ENCODE measurements around the gene CSNK2A3. TPM values are rescaled to one million over a fixed set of nuclear protein-coding genes. Genes with fewer than 3 reads are reported as not detected.
"Not testable (repeated sequence)": the region's sequence is repeated elsewhere in the genome, so short reads cannot be mapped to it uniquely, and the experiment has no call there.

CSNK2A3 gene
- polyA plus RNA-seq, 4 donors: 0.96 to 3.3 (median 1.5) TPM

DNA sequence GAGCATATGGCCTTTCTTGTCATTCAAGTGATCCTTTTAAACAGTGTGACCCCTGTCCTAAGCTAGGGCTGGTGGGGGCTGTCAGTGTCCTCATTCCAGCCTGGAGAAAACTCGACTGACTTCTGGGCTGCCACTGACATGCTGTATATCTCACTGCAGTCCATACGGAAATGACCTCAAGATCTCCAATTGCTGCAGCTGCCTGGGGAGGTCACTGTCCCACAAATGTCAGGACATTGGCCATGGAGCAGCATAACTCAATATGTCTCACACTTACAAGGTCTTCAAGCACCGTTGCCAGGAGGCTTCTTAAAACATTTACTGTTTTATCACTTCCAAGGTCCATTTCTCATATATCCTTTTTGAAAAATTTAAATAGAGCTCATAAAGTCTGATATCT, 27.8 kb upstream of the CSNK2A3 start:
- DNase-seq (ENCODE audit: low read depth in 4 of 4, low spot score in 2 of 4): no peak

DNA sequence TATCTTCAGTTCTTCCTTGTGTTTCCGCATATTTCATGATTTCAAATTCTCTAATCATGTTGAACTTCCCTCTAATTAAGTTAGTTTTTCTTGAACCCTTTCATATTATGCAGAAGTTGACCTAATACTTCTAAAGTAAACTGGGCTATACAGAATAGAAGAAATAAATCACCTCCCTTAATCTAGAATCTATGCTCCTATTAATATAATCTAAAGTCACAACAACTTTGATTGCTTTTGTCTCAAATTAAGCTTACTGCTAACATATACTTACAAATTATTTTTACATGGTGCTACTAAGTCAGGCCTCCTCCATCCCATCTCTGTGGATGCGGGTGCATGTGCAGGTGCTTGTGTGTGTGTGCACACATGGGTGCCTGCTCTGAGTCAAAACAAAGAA, 27.3 kb upstream of the CSNK2A3 start:
- no peak for DNase-seq (ENCODE audit: low read depth in 4 of 4, low spot score in 2 of 4)

DNA sequence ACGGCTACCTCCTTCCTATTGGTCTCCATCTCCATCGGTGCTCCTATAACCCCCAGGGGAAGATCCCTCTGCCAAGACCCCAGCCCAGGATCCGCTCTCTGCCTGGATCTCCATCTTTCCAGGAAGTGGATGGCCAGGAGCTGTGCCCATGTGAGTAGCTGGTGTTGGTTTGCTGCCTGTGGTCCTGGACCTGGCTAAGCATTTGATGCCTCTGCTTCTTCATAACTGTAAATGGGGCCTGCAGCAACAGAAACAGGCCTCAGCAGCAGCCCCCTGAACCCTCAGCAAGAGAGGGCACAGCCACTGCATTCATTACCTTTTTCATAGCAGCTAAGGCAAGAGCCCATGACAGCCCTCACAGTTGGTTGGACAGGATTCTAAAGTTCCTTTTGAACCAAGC, 26.6 kb upstream of the CSNK2A3 start:
- no peak for DNase-seq (ENCODE audit: low read depth in 4 of 4, low spot score in 2 of 4)

DNA sequence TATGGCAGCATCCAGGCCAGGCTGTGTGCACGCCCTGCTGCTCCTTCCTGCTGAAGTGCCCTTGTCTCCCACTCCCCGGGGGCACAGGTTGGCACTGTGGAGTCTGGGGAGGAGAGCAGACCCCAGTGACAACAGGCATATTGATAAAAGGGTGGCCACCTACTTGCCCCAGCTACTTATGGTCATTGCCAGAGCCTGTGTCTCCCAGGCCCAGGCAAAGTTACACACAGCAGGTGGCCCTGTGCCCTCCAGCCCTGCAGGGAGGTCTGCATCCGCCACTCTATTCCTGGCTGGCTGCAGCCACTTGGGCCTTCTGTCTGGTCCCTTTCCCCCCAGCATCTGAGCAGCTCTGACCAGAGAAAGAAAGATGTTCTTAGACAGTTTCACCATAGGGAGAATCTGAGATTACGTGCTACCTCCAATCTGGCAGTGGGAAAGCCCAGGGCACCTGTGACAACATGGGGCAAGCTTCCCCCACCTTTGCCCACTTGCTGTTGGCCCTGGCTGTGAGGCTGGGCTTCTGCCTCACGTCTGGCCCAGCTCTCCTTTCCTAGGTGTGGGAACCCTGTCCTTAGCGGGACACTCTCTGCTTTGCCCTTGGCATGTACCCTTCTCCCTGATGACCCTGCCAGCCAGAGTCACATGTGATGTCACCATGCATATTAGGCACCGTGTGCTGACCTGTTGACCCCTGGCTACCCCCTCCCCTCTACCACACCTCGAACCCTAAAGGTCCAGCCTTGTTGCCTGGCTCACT, 25.3 kb upstream of the CSNK2A3 start:
- no peak for DNase-seq (ENCODE audit: low read depth in 4 of 4, low spot score in 2 of 4)

DNA sequence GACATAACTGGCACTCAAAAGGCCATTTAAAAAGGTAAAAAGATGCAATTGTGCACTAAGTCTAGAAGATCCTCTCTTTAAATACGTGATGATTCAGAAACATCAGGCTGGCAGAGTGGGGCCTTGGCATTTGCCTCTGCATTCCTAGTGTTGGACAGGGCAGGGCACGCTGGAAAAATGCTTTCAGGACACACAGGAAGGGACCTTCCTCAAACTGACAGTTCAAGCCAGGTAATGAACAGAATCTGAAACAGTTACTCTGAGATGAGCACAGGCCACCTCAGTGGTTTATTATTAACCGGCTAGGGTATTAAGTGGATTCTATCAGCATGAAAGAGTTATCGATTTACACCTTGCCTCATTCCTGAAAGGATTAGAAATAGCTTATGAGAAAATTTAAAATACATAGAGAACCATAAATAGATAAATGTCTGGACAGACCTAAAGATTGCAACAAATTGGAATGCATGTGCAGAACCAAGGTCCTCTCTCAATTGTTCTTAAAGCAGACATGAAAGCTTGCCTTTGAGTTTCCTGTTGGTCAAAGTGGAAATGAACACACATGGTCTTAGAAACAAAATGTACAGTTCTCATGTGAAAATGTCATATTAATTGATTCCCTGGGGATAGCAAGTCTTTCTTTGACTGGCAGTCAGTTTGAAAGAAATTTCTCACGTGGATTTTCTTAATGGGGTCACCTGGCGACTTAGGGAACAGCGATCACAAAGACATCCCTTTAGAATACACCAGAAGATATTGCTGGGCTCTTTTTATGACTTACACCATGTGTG, 21.5 kb upstream of the CSNK2A3 start:
- DNase-seq (ENCODE audit: low read depth in 4 of 4, low spot score in 2 of 4): no peak

DNA sequence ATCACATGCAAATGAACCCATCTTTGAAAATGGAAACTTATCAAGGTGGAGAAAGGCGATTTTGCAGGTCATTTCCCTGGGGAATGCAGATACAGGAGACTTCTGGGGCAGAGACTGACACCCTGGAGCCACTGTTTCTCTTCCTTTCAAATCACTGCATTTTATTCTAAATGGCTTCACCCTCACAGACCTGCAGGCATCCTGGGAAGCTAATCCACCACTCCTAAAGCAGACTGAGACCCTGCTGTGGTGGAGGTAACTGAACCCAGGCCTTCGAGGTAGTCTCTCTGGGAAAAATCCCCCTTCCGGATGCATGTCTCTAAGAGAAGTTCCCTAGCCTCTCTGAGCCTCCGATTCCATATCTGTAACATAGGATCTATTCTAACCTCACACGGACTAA, 20.9 kb upstream of the CSNK2A3 start:
- no peak for DNase-seq (ENCODE audit: low read depth in 4 of 4, low spot score in 2 of 4)

DNA sequence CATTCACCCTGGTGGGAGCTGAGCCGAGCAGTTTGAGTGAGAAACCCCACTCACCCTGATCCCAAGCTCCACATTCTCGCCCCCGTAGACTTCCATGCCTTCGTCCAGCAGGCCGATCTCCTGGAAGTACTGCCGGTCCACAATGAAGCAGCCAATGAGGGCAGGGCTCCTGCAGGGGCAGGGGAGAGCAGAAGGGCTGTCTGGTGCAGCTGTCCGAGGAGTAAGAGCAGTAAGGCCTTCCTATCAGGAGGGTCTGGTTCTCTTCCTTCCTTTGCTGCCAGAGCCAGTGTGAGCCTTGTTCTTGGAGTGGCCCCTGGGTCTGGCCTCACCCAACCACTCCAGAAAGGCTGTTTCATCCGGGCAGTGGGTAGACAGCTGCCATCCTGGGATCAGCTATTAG, 19.4 kb upstream of the CSNK2A3 start:
- DNase-seq (ENCODE audit: low read depth in 4 of 4, low spot score in 2 of 4): no peak

DNA sequence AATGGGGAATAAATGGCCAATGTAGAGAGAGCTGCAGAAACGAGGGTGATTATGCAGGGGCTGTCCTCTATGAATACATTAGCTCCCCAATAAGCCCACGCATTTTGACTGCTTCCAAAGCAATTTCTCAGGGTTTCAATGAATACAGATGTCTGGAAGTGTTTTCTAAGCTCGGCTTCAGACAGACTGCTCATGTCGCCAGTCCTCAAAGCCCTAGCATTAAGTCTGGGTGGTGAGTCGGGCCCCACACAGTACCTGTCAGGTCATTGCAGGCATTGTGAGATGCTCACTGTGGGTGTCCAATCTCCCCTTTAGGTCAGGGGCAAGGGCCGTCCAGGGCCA, 17.9 kb upstream of the CSNK2A3 start:
- no peak for DNase-seq (ENCODE audit: low read depth in 4 of 4, low spot score in 2 of 4)

DNA sequence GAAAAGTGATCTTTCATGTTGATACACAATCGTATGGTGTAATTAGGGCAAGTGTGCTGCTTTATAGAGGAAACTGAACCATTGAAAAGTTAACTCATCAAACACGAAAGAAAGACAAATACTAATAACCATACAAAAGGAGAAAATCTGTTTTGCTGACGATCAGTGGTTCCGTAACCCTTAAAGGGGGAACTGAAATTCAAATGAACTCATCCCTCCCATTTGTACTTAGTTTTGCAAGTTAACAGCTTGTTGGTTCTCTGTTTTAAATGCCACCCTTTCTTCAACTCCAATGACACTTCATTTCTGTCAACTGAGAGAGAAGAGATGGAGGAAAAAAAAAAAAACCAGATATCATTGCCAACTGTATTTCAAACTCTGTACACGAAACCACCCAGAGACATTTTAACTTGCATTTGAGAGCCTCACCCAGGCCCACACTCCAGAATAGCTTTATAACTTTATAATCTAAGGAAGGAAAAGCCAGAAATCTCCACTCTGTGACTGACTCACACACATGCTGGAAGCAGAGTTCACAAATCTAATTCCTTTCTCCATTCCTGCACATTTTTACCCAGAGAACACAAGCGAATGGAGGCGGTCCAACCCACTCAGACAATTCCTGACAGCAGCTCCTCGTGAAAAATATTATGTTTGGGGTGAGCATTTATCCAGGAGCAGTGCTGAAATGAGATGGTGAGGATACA, 17.4 kb upstream of the CSNK2A3 start:
- no peak for DNase-seq (ENCODE audit: low read depth in 4 of 4, low spot score in 2 of 4)

DNA sequence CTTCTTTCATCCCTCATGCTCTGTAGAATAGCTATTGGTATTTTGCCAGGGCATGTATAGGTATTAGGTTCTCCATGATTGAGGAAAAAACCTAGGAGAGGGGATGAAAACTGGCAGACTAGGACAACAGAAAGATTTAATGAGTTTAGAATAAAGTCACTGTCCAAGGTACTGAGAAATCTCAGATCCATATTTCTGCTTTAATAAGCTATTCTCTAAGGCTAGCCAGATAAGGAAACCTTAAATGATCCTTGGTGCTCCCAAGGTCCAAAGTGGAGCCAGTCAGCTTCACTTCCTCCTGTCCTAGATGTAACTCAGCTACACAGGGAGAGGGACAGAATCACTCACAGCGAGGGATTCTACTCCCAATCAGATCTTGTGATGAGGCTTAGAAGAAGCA, 13.7 kb upstream of the CSNK2A3 start:
- DNase-seq (ENCODE audit: low read depth in 4 of 4, low spot score in 2 of 4): no peak

DNA sequence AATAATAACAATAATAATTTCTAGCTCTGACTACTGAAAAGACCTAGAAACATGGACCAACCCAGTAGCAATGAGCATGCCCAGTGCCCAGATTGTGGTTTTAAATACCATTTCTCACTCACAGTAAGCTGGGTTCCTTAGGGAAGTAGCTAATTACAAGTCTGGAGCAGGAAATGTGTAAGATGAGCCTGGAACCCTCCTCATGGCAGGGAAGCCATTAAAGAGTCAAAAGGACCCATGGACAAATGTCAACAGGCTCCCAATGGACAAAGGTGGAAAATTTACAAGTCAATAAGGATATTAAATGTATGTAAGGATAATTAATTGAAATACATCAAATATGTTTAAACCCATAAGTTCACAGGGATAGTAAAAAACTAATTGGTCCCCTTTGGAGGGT, 10.6 kb upstream of the CSNK2A3 start:
- DNase-seq (ENCODE audit: low read depth in 4 of 4, low spot score in 2 of 4): no peak

DNA sequence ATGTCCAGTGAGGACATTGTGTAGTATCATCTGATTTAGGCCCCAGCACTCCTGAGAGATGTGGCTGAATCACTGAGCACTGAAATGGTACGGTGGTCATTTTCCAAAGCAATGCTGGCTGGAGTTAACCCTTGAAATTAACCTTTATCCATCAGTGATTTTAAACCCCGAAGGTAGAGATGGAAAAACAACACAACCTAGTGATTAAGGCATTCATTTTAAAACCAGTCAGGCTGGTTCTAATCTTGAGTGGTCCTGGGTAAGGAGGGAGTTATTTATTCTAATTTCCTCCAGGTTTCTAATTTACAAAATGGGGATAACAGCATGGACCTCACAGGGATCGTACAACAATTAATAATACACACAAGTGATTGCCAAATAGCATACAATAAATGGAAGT, 6.6 kb upstream of the CSNK2A3 start:
- no peak for DNase-seq (ENCODE audit: low read depth in 4 of 4, low spot score in 2 of 4)

DNA sequence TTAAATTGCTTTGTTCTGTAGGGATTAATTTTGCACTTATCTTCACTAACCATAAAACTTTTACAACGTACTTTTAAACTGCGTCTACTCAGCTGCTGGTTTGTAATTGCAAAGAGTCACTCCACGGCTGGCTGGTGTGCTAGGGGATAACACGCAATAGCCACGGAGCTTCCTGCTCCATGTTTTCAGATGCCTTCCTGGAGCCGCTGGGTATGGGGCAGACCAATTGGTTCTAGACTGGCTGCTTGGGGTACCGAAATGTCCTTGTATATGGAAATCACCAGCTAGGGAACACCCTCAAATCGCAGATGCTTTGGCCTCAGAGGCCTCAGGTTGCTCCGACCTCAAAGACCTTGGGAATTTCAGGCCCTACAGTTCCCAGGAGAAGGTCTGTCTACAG, 3.8 kb upstream of the CSNK2A3 start:
- no peak for DNase-seq (ENCODE audit: low read depth in 4 of 4, low spot score in 2 of 4)

DNA sequence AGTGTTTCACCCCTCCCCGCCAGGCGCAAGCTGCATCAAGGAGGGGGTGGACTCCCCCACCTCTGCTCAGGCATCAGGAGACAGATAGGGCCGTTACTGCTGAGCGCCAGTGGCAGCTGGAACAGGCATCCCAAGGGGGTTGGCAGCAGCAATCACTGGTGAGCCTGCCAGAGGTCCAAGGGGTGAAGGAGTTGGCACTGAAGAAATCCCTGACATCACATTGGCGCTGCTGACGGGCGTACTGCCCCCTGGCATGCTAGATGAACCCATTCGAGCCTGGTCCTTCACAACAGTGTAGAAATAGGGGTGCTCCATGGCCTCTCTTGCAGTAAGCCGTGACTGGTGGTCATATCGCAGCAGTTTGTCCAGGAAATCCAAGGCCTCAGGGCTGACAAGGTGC, 1.2 kb downstream of the CSNK2A3 start:
- not testable (repeated sequence) for DNase-seq (ENCODE audit: low read depth in 4 of 4, low spot score in 2 of 4)

DNA sequence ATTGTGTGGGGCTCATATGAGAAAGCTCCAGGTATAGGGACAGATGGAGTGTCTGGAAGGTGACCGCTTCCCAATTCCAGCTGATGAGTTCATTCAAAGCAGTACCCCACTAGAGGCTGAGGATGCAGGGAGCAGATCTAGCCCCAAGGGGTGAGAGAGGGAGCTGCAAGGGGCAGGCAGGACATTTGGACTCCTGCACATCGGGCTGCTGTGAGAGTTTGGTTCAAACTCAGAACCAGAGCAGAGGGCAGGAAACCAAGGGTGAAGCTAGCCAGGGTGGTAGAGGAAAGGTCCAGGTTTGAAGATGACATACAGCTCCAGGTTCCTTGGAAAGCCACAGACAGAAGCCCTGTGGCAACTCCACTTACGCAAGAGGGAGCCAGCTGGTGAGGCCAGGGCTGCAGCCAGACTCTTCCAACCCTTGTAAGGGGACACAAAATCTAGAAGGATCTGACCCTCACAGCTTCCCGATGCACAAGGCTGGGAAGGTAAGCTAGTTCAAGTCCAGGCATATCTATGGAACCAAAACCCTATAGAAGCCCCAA, 1.9 kb downstream of the CSNK2A3 start:
- no peak for DNase-seq (ENCODE audit: low read depth in 4 of 4, low spot score in 2 of 4)

DNA sequence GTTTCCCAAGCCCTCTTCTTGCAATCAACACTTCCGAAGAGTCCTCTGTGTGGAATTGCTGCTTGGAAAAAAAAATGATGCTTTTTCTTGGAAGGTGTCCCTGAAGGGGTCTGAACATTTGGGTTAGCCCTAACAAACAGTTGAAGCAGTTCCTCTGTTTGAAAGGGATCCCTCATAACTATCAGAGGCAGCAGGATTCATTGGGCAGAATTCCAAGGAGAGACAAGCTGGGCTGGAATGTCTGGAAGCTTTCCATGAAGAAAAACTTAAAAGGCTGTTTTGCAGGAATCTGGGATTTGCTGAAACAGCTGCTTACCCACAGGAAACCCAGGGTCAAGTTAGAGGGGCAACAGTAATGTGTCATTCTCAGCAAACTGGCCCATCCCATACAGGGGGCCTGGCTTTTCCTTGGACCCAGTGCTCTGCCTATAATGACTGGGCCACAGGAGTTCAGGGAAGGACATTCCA, 3.1 kb downstream of the CSNK2A3 start:
- DNase-seq (ENCODE audit: low read depth in 4 of 4, low spot score in 2 of 4): peak; percentile 41 to 77 (median 56)

DNA sequence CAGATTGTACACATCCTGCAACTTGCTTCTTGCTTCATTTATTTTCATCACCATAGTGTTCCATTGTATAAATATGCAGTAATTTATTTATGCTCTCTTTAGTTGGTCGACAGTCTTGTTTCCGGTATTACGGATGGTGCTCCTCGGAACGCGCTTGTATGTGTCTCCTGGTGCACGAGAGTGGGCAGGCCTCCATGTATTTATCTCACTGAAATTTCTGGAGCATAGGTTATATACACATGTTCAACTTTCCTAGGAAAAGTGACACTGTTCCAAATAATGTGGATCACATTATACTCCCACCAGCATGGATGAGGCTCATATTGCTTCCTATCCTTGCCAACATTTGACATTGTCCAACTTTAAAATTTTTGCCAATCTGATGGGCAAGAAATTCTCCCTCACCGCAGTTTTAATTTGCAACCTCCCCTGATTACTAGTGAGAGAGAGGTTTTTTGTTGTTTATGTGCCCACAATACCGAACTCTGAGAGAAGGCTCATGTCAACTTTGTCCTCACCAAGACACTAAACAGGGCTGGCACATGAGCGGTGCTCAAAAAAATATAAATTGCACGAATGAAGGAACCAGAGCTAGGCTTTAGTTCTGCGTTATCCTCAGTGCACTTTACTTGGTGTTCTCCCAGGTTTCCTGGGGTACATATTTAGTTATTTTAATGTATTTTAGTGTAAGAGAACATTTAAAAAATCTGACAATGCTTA, 3.8 kb downstream of the CSNK2A3 start:
- no peak for DNase-seq (ENCODE audit: low read depth in 4 of 4, low spot score in 2 of 4)

DNA sequence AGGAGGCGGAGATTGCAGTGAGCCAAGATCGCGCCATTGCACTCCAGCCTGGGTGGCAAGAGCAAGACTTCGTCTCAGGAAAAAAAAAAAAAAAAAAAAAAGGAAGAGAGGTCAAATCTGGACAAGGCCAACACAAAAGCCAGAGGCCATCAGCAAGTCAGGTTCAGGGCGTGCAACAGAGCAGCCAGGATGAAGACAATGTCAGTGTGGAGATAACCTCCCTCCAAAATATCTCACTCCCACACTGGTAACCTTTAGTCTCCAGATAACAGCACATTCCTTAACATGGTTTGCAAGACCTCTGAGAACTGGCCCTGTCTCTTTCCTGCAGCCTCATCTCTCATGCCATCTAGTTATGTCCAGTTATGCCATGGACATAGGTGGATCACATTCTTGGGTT, 4.7 kb downstream of the CSNK2A3 start:
- DNase-seq (ENCODE audit: low read depth in 4 of 4, low spot score in 2 of 4): no peak

DNA sequence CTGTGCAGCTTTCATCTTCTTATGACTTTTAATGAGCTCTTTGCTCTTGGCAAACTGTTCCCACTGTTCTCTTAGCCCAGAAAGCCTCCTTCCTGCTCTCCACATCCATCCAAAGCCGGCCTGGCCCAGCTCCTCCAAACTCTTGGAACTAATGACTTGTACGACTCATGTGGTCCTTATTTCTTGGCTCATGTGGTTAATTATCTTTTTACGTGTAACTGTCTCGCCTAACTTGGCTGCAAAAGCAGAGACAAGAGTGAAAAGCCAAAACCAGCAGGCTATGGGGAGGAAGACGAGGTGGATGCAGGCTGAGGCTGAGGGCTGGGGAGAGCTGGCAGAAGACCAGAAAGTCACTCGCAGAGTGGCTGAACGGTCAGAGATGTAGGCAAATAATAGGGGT, 5.5 kb downstream of the CSNK2A3 start:
- no peak for DNase-seq (ENCODE audit: low read depth in 4 of 4, low spot score in 2 of 4)

DNA sequence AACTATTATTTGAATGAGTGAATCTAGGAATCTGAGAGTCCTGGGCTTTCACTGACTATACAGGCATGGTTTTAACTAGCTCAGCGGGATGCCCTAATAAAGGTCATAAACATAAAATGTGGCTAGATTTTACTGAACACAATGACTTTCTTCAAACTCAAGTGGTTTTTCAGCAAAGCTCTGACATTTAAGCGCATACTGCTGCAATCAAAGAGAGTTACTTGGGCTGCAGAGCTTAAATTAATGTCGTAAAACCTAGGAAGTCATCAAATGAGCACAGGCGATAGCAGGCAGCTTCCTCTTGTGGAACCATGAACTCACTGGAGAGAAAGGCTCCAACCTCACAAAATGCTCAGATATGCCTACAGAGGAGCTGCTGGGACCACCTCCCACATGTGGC, 6.7 kb downstream of the CSNK2A3 start:
- DNase-seq (ENCODE audit: low read depth in 4 of 4, low spot score in 2 of 4): no peak

DNA sequence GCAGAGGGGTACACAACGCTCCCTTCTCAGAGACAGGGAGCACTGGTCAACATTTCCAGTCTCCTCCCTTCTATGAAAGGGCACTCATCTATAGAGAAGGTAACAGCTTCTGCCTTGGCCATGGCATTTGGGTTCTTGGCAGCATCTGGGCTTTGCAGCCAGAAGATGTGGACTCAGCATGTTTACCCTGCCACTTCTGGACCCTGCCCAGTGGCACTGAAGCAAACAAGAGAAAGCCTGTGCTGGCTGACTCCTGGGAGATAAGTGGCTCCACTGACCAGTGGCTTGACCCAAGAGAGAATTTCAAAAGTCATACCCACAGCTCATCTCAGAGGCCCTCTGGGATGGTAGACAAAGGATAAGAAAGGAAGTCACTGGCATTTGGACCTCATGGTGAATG, 8.0 kb downstream of the CSNK2A3 start:
- DNase-seq (ENCODE audit: low read depth in 4 of 4, low spot score in 2 of 4): no peak

Data from left renal cortex interstitium (tissue), 4 donors.